Measurements from ENCODE around the gene LCE2D. TPM values are rescaled to one million over a fixed set of nuclear protein-coding genes. Genes with fewer than 3 reads are reported as not detected.

Gene LCE2D, protein sequence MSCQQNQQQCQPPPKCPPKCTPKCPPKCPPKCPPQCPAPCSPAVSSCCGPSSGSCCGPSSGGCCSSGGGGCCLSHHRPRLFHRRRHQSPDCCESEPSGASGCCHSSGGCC
- not detected in 2 replicates for total RNA-seq
- long read RNA-seq = 0 reads

GRCh38 chr1:152663098-152663497 lies at the start of gene LCE2D:
Gene LCE2D, plus strand, starts transcription at chr1:152663380. Its CDS starts 726 bp downstream, at chr1:152664106.
- peaks cover 4% of the 10 kb centered on the region for H3K9me3 Mint-ChIP-seq (ENCODE audit: unreplicated experiment)
- no peak for TF ChIP-seq CTCF (IDR thresholded peaks at IDR 0.05)
- no peak within 1 kb of the TSS for H3K4me3 Mint-ChIP-seq (ENCODE audit: unreplicated experiment)
- H3K27ac Mint-ChIP-seq (ENCODE audit: unreplicated experiment) = no peak within 1 kb of the TSS
- H3K4me1 Mint-ChIP-seq (ENCODE audit: unreplicated experiment) = no peaks in the 10 kb centered on the region
- no peaks in the 10 kb centered on the region for H3K27me3 Mint-ChIP-seq (ENCODE audit: unreplicated experiment)
- DNase-seq (ENCODE audit: extremely low spot score, unreplicated experiment) = no peak
- H3K36me3 Mint-ChIP-seq (ENCODE audit: unreplicated experiment) = no peaks in the 10 kb centered on the region

DNA sequence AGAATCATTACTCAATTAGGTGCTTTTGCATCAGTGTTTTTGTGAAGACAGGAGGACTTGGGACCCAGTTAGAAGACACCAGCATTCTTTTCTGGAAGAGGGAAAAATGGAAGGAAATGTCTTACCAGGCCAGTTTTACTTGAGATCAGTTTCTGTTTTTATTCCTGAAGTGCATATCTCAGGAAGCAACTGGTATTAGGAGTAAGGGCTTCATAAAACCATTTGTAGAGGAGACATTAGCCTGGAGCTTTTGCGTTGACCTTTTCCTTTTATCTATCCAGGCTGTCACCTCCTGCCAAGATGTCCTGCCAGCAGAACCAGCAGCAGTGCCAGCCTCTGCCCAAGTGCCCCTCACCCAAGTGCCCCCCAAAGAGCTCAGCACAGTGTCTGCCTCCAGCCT lies 49.7 kb upstream of the LCE2D start, which contains the start of gene LCE3B:
TSS of gene LCE3B (plus strand) at position 301 of the 400 bp plus-strand sequence. CDS start at position 301, 0 bp downstream.
- Mint-ChIP-seq H3K4me1 (ENCODE audit: unreplicated experiment) (no peaks in the 10 kb centered on the region), H3K4me3 (ENCODE audit: unreplicated experiment) (no peak within 1 kb of the TSS), H3K27me3 (ENCODE audit: unreplicated experiment) (no peaks in the 10 kb centered on the region), H3K27ac (ENCODE audit: unreplicated experiment) (no peak within 1 kb of the TSS), H3K9me3 (ENCODE audit: unreplicated experiment) (peaks cover 13% of the 10 kb centered on the region), H3K36me3 (ENCODE audit: unreplicated experiment) (no peaks in the 10 kb centered on the region)
- TF ChIP-seq CTCF (IDR thresholded peaks at IDR 0.05) = no peak
- no peak for DNase-seq (ENCODE audit: extremely low spot score, unreplicated experiment)

DNA sequence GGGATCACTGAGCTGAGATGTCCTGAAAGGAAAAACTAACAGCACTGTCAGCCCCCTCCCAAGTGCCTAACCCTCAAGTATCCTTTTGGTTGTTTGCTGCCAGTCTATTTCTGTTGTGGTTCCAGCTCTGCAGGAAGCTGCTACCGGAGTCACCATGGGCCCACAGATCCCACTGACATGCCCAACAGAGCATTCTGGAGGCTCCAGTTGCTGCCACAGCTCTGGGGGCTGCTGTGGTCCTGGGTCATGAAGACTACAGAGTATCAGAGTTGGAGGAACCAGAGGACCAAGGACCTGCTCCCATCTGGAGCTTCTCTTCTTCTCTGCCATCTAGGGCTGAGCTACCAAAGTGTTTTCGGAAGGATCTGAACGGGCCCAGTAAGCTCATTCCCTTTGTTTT lies 41.2 kb upstream of the LCE2D start:
- TF ChIP-seq CTCF (IDR thresholded peaks at IDR 0.05) = no peak

DNA sequence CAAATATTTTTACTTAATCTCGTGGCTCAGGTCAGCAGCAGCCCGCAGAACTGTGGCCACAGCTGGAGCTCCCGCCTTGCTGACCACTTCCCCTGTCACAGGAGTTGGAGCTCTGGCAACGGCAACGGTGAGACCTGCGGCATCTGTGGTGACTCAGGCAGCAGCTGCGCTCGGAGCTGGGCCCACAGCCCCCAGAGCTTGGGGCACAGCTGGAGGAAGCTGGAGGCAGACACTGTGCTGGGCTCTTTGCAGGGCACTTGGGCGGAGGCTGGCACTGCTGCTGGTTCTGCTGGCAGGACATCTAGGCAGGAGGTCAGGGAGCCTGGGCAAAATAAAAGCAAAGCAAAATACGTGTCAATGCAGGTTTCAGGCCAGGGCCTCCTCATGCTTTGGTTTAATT lies 40.4 kb upstream of the LCE2D start, which contains the start of gene LCE3A:
TSS of gene LCE3A (minus strand) at position 301 of the 400 bp plus-strand sequence. CDS start at position 301, 0 bp downstream.
- no peak within 1 kb of the TSS for H3K4me3 Mint-ChIP-seq (ENCODE audit: unreplicated experiment)
- H3K9me3 Mint-ChIP-seq (ENCODE audit: unreplicated experiment) = peaks cover 58% of the 10 kb centered on the region
- TF ChIP-seq CTCF (IDR thresholded peaks at IDR 0.05) = no peak
- no peaks in the 10 kb centered on the region for H3K27me3 Mint-ChIP-seq (ENCODE audit: unreplicated experiment)
- no peak within 1 kb of the TSS for H3K27ac Mint-ChIP-seq (ENCODE audit: unreplicated experiment)
- H3K36me3 Mint-ChIP-seq (ENCODE audit: unreplicated experiment) = no peaks in the 10 kb centered on the region
- H3K4me1 Mint-ChIP-seq (ENCODE audit: unreplicated experiment) = no peaks in the 10 kb centered on the region
- no peak for DNase-seq (ENCODE audit: extremely low spot score, unreplicated experiment)

More for the DNA sequence above, 41.2 kb upstream of the LCE2D start:
- no peaks in the 10 kb centered on the region for H3K36me3 Mint-ChIP-seq (ENCODE audit: unreplicated experiment)
- H3K9me3 Mint-ChIP-seq (ENCODE audit: unreplicated experiment) = peaks cover 59% of the 10 kb centered on the region
- H3K4me3 Mint-ChIP-seq (ENCODE audit: unreplicated experiment) = no peak overlapping the region
- no peaks in the 10 kb centered on the region for H3K27me3 Mint-ChIP-seq (ENCODE audit: unreplicated experiment)
- no peak for DNase-seq (ENCODE audit: extremely low spot score, unreplicated experiment)
- H3K4me1 Mint-ChIP-seq (ENCODE audit: unreplicated experiment) = no peaks in the 10 kb centered on the region
- no peak overlapping the region for H3K27ac Mint-ChIP-seq (ENCODE audit: unreplicated experiment)

DNA sequence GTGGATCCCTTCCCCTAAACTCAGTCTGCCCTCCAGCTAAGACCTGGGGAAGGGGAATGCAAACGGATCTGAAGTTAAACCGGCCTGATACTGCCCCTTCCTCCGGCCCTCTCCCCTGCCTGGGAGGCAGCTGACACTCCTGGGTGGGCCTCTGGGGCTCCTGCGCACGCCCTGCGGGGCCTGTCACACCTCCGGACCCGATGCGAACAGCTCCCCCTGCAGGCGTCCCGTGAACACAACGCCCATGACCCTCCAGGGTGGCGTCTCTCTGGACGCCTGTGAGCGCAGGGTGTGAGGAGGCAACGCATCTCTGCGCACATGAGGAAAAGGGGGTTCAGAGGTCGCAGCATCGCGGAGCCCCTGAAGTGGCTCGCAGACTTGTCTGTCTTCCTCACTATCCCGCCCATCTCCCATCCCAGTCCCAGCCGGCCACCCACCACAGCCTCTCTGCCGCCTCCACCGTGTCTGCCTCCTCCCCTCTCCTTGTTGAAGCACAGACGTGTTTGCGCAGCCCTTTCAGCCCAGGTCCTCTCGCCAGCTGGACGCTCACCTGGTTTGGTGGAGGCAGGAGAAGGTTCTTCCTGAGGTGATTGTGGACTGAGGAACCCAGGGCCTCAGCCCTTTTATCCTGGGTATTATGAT lies 39.9 kb upstream of the LCE2D start:
- no peaks in the 10 kb centered on the region for H3K36me3 Mint-ChIP-seq (ENCODE audit: unreplicated experiment)
- DNase-seq (ENCODE audit: extremely low spot score, unreplicated experiment) = no peak
- no peak overlapping the region for H3K4me3 Mint-ChIP-seq (ENCODE audit: unreplicated experiment)
- H3K27me3 Mint-ChIP-seq (ENCODE audit: unreplicated experiment) = no peaks in the 10 kb centered on the region
- no peak overlapping the region for H3K27ac Mint-ChIP-seq (ENCODE audit: unreplicated experiment)
- no peaks in the 10 kb centered on the region for H3K4me1 Mint-ChIP-seq (ENCODE audit: unreplicated experiment)
- no peak for TF ChIP-seq CTCF (IDR thresholded peaks at IDR 0.05)
- peaks cover 58% of the 10 kb centered on the region for H3K9me3 Mint-ChIP-seq (ENCODE audit: unreplicated experiment)

All from osteocyte (in vitro differentiated cells).